CD4-positive, alpha-beta T cell treated with Interleukin-1 beta for 1 hour (primary cell): ENCODE data around the gene PLCB1.
"Not testable (repeated sequence)": the region's sequence is repeated elsewhere in the genome, so short reads cannot be mapped to it uniquely, and the experiment has no call there.

Experiments
- DNase-seq, 2 donors: peaks; one replicate each; pipeline ENCODE4 v3.0.0-alpha.2; 2020 to 2022

Gene PLCB1

GRCh38 chr20:8130840-8131526, 1.1 kb upstream of the PLCB1 start:
- DNase-seq, result no peak

- peak; percentile 27 to 38 for DNase-seq
Observed at GRCh38 chr20:8132484-8133309, 631 bp downstream of the PLCB1 start.

- DNase-seq, result no peak
Observed at GRCh38 chr20:8133310-8133768, 1.3 kb downstream of the PLCB1 start.

GRCh38 chr20:8133851-8134451, 1.9 kb downstream of the PLCB1 start:
- no peak for DNase-seq

GRCh38 chr20:8139899-8140298, 7.8 kb downstream of the PLCB1 start:
- DNase-seq, result no peak

GRCh38 chr20:8143474-8143873, 11.4 kb downstream of the PLCB1 start:
- DNase-seq, result no peak

GRCh38 chr20:8144282-8145245, 12.5 kb downstream of the PLCB1 start:
- DNase-seq, result no peak

GRCh38 chr20:8145246-8146168, 13.4 kb downstream of the PLCB1 start:
- no peak for DNase-seq

- no peak for DNase-seq
Observed at GRCh38 chr20:8147476-8147875, 15.4 kb downstream of the PLCB1 start.

- DNase-seq, result no peak
Observed at GRCh38 chr20:8148501-8148900, 16.4 kb downstream of the PLCB1 start.

- no peak for DNase-seq
Observed at GRCh38 chr20:8150591-8150990, 18.5 kb downstream of the PLCB1 start.

- no peak for DNase-seq
Observed at GRCh38 chr20:8151372-8151771, 19.3 kb downstream of the PLCB1 start.

GRCh38 chr20:8152183-8152582, 20.1 kb downstream of the PLCB1 start:
- DNase-seq, result no peak

GRCh38 chr20:8152847-8153246, 20.8 kb downstream of the PLCB1 start:
- DNase-seq, result no peak

- peak in 1 of 2 donors; percentile 41 for DNase-seq
Observed at GRCh38 chr20:8153281-8153908, 21.3 kb downstream of the PLCB1 start.

GRCh38 chr20:8154638-8155037, 22.6 kb downstream of the PLCB1 start:
- no peak for DNase-seq

GRCh38 chr20:8155229-8155628, 23.2 kb downstream of the PLCB1 start:
- DNase-seq, result no peak

GRCh38 chr20:8155812-8156211, 23.7 kb downstream of the PLCB1 start:
- no peak for DNase-seq

- DNase-seq, result peak in 1 of 2 donors; percentile 24
Observed at GRCh38 chr20:8156235-8157079, 24.4 kb downstream of the PLCB1 start.

GRCh38 chr20:8159217-8159616, 27.2 kb downstream of the PLCB1 start:
- not testable (repeated sequence) for DNase-seq
